Cardiac fibroblast (primary cell): ENCODE results near the gene ZBTB8B.

Experiments used
- DNase-seq, 2 donors: peaks; one replicate each; pipeline versions ENCODE4 v3.0.0 to v3.0.0-alpha.2; 2010; ENCODE audit warnings: low read depth in 2 of 2
- H3K4me3 ChIP-seq, 2 donors: replicated peaks in 1 of 2; 1 replicate in 1 of 2; 2 replicates in 1 of 2; pipeline ENCODE4 v1.5.1; 2011; ENCODE audit warnings: low read depth in 2 of 2, low read length in 2 of 2, mild to moderate bottlenecking in 2 of 2, moderate library complexity in 1 of 2
- CTCF ChIP-seq: IDR thresholded peaks from one replicate; pipeline ENCODE4 v1.5.1; 2011; ENCODE audit warnings: low read depth, mild to moderate bottlenecking, low read length, inconsistent platforms

ZBTB8B gene

GRCh38 chr1:32464191-32464715 is 619 bp upstream of the ZBTB8B start:
- peak in 1 of 2 donors; percentile 12 for DNase-seq
- TF ChIP-seq CTCF: no peak
- H3K4me3 ChIP-seq: peak overlapping the region; percentile 35 to 59

- DNase-seq: no peak
- peak overlapping the region; percentile 35 to 59 for H3K4me3 ChIP-seq
- TF ChIP-seq CTCF: no peak
Measured at GRCh38 chr1:32465578-32465933, 684 bp downstream of the ZBTB8B start.

GRCh38 chr1:32466761-32467160 is 1.9 kb downstream of the ZBTB8B start:
- DNase-seq: no peak
- H3K4me3 ChIP-seq: no peak overlapping the region
- TF ChIP-seq CTCF: no peak

GRCh38 chr1:32468791-32469190 is 3.9 kb downstream of the ZBTB8B start:
- no peak for TF ChIP-seq CTCF
- no peak overlapping the region for H3K4me3 ChIP-seq
- no peak for DNase-seq

GRCh38 chr1:32470431-32470830 is 5.6 kb downstream of the ZBTB8B start:
- peak in 1 of 2 donors; percentile 31 for DNase-seq
- H3K4me3 ChIP-seq: no peak overlapping the region
- no peak for TF ChIP-seq CTCF

GRCh38 chr1:32470991-32471694 is 6.3 kb downstream of the ZBTB8B start:
- peak in 1 of 2 donors; percentile 22 for DNase-seq
- TF ChIP-seq CTCF: peak; percentile 48

More at GRCh38 chr1:32470991-32471694, 6.3 kb downstream of the ZBTB8B start:
- no peak overlapping the region for H3K4me3 ChIP-seq
